Keratinocyte (primary cell): ENCODE results near the gene ATRNL1. TPM values are rescaled to one million over a fixed set of nuclear protein-coding genes. Genes with fewer than 3 reads are reported as not detected.

Experiments used
- DNase-seq: peaks from one replicate; pipeline ENCODE4 v3.0.0-alpha.2; 2011; ENCODE audit warnings: low read depth, missing footprints, low spot score
- FAIRE-seq: peaks from 2 replicates; lab custom pipeline; 2011; peaks lifted over from hg19 to GRCh38; lab: Jason Lieb, UNC
- H2AFZ ChIP-seq: 2 replicates; pipeline ENCODE4 v1.6.0; 2012; ENCODE audit warnings: low read length, control low read depth, inconsistent platforms; ENCODE audit not compliant: control insufficient read depth
- H3K27ac ChIP-seq: 2 replicates; pipeline ENCODE4 v1.5.1; 2011; ENCODE audit warnings: low read length; ENCODE audit not compliant: control insufficient read depth, insufficient read depth
- H3K27me3 ChIP-seq: 3 replicates; pipeline ENCODE4 v1.6.0; 2011; ENCODE audit warnings: low read length; ENCODE audit not compliant: control insufficient read depth, insufficient read depth; ENCODE audit errors: extremely low read depth
- H3K36me3 ChIP-seq, 2 experiments: 2 replicates in 1 of 2; 3 replicates in 1 of 2; pipeline ENCODE4 v1.5.1; 2011; ENCODE audit warnings: low read length in 2 of 2, mild to moderate bottlenecking in 1 of 2; ENCODE audit not compliant: control insufficient read depth in 2 of 2, insufficient read depth in 2 of 2; ENCODE audit errors: extremely low read depth in 1 of 2
- H3K4me1 ChIP-seq: 3 replicates; pipeline ENCODE4 v1.5.1; 2011; ENCODE audit warnings: low read length; ENCODE audit not compliant: control insufficient read depth, insufficient read depth; ENCODE audit errors: extremely low read depth
- H3K4me2 ChIP-seq: 3 replicates; pipeline ENCODE4 v1.6.0; 2011; ENCODE audit warnings: low read depth, low read length; ENCODE audit not compliant: control insufficient read depth, insufficient read depth; ENCODE audit errors: extremely low read depth
- H3K4me3 ChIP-seq, 3 experiments: fragments of 200-600 bp in 1 of 3; sonication (generic) in 1 of 3; 2 replicates in 2 of 3; 3 replicates in 1 of 3; pipeline ENCODE4 v1.5.1; 2011 to 2016; ENCODE audit warnings: low read length in 3 of 3, mild to moderate bottlenecking in 3 of 3, control low read depth in 2 of 3, inconsistent platforms in 1 of 3, low read depth in 1 of 3, mixed read lengths in 1 of 3, mixed run types in 1 of 3, moderate library complexity in 1 of 3; ENCODE audit not compliant: control insufficient read depth in 2 of 3, insufficient read depth in 2 of 3; ENCODE audit errors: extremely low read depth in 1 of 3
- H3K79me2 ChIP-seq: 2 replicates; pipeline ENCODE4 v1.6.0; 2012; ENCODE audit warnings: low read length; ENCODE audit not compliant: control insufficient read depth, insufficient read depth
- H3K9ac ChIP-seq: 3 replicates; pipeline ENCODE4 v1.6.0; 2011; ENCODE audit warnings: low read length; ENCODE audit not compliant: control insufficient read depth, insufficient read depth; ENCODE audit errors: extremely low read depth
- H3K9me1 ChIP-seq: 3 replicates; pipeline ENCODE4 v1.6.0; 2011; ENCODE audit warnings: low read length; ENCODE audit not compliant: control insufficient read depth, insufficient read depth; ENCODE audit errors: extremely low read depth
- H3K9me3 ChIP-seq: 2 replicates; pipeline ENCODE4 v1.5.1; 2012; ENCODE audit warnings: low read depth, low read length; ENCODE audit not compliant: control insufficient read depth
- H4K20me1 ChIP-seq: 3 replicates; pipeline ENCODE4 v1.6.0; 2011; ENCODE audit warnings: low read length; ENCODE audit not compliant: control insufficient read depth, insufficient read depth; ENCODE audit errors: extremely low read depth
- EZH2 ChIP-seq: IDR thresholded peaks from one replicate; pipeline ENCODE4 v1.6.1; 2012; ENCODE audit warnings: inconsistent platforms, mild to moderate bottlenecking, low read length, moderate library complexity
- dilution Hi-C: fragments of 300-500 bp; cut with MboI; formaldehyde crosslinking; loops from one replicate; pipeline ENCODE4 v1.7.0; 2020; ENCODE audit warnings: low sequenced_read_pairs; ENCODE audit not compliant: extremely low pct_ligation_motif_present
- polyA plus RNA-seq, 5 experiments: library from polyadenylated mRNA; depleted of rRNA in 3 of 5; stranded (reverse) in 3 of 5; stranded (forward) in 1 of 5; unstranded in 1 of 5; fragments of >200 nt; gene quantifications; 1 replicate in 1 of 5; 2 replicates in 3 of 5; 3 replicates in 1 of 5; pipeline versions ENCODE4 v1.2.1 to v1.2.3, GENCODE V29; 2011 to 2012; ENCODE audit warnings: missing spikeins in 2 of 5, low read depth in 1 of 5, low replicate concordance in 1 of 5
- TF ChIP-seq, protein P1 (sequence below), 3 experiments: IDR thresholded peaks in 1 of 3; conservative IDR thresholded peaks in 1 of 3; optimal IDR thresholded peaks in 1 of 3; 2 replicates in 2 of 3; 3 replicates in 1 of 3; pipeline versions ENCODE3 to v1.5.1; 2011; ENCODE audit warnings: low read length in 3 of 3, mild to moderate bottlenecking in 3 of 3, moderate library complexity in 2 of 3, control low read depth in 1 of 3, inconsistent platforms in 1 of 3; ENCODE audit not compliant: insufficient read depth in 2 of 3; ENCODE audit errors: extremely low read depth in 1 of 3

ATRNL1 gene
- polyA plus RNA-seq, 1 donor (not counting 4 experiments of a cell fraction or from before 2014, with no cell fraction given) = 0.07 TPM

DNA sequence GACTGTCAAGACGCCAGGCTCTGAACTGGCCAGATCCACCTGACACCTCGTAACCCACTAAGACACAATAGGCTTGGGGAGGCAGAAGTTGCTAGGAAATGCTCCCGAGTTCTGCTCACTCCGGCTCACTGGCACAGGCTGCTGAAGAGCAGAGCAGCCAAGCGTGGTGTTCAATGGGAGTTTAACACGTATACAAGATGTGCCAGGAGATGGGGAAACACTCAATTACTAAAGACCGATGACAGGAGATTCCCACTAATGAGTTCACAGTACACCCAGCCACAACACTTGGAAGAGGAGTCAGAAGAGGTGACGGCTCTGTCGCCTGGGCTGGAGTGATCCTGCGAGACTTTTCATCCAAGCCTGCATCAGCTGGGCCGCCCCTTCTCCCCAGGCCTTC lies 876.4 kb downstream of the ATRNL1 start:
- no peaks in the 10 kb centered on the region for H3K36me3 ChIP-seq
- TF ChIP-seq, protein P1, sequence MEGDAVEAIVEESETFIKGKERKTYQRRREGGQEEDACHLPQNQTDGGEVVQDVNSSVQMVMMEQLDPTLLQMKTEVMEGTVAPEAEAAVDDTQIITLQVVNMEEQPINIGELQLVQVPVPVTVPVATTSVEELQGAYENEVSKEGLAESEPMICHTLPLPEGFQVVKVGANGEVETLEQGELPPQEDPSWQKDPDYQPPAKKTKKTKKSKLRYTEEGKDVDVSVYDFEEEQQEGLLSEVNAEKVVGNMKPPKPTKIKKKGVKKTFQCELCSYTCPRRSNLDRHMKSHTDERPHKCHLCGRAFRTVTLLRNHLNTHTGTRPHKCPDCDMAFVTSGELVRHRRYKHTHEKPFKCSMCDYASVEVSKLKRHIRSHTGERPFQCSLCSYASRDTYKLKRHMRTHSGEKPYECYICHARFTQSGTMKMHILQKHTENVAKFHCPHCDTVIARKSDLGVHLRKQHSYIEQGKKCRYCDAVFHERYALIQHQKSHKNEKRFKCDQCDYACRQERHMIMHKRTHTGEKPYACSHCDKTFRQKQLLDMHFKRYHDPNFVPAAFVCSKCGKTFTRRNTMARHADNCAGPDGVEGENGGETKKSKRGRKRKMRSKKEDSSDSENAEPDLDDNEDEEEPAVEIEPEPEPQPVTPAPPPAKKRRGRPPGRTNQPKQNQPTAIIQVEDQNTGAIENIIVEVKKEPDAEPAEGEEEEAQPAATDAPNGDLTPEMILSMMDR (optimal IDR thresholded peaks at IDR 0.05 in 1 of 3, IDR thresholded peaks at IDR 0.05 in 1 of 3, conservative IDR thresholded peaks at IDR 0.05 in 1 of 3; ENCODE audit: extremely low read depth in 1 of 3, insufficient read depth in 2 of 3, low read length in 3 of 3) = no peak
- no peak for TF ChIP-seq EZH2
- no peaks in the 10 kb centered on the region for H3K79me2 ChIP-seq
- no peaks in the 10 kb centered on the region for H3K9me1 ChIP-seq
- FAIRE-seq = no peak
- no peak overlapping the region for H3K27ac ChIP-seq
- H3K27me3 ChIP-seq = no peaks in the 10 kb centered on the region
- H3K4me3 ChIP-seq = no peak overlapping the region
- no peaks in the 10 kb centered on the region for H3K9me3 ChIP-seq
- no peaks in the 10 kb centered on the region for H3K4me1 ChIP-seq
- H3K4me2 ChIP-seq = no peak overlapping the region
- dilution Hi-C loops = no loop called here
- no peak overlapping the region for H3K9ac ChIP-seq
- no peak overlapping the region for H2AFZ ChIP-seq
- no peak for DNase-seq
- H4K20me1 ChIP-seq = no peaks in the 10 kb centered on the region

DNA sequence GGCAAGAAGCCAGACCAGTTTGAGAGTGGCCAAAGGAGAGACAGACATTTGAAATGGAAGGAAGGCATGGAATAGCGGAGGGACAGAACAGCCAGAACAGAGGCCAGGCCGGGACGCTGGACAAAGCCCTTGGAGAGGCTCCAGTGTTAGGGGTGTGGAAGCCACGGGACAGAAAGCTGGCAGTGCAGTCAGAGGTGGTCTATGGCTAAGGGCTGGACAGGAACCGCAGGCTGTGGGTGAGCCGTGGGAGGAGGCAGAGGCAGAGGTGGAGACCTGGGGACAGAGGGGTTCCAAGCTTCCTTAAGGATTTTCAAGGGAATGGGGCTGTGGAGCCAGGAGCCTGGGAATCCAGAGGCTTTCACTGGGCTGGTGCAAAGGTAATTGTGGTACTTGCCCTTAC lies 878.8 kb downstream of the ATRNL1 start:
- Histone ChIP-seq H3K9me3 (no peaks in the 10 kb centered on the region), H3K79me2 (no peaks in the 10 kb centered on the region), H4K20me1 (no peaks in the 10 kb centered on the region), H3K9me1 (no peaks in the 10 kb centered on the region), H3K4me1 (no peaks in the 10 kb centered on the region), H3K27me3 (no peaks in the 10 kb centered on the region), H3K27ac (no peak overlapping the region), H3K4me3 (no peak overlapping the region), H3K4me2 (no peak overlapping the region), H3K9ac (no peak overlapping the region), H3K36me3 (no peaks in the 10 kb centered on the region), H2AFZ (no peak overlapping the region)
- dilution Hi-C loops = no loop called here
- no peak for DNase-seq
- no peak for FAIRE-seq
- no peak for TF ChIP-seq EZH2
- TF ChIP-seq, protein P1 (optimal IDR thresholded peaks at IDR 0.05 in 1 of 3, IDR thresholded peaks at IDR 0.05 in 1 of 3, conservative IDR thresholded peaks at IDR 0.05 in 1 of 3; ENCODE audit: extremely low read depth in 1 of 3, insufficient read depth in 2 of 3, low read length in 3 of 3) = no peak
